Measurements from ENCODE around the gene VBP1.
"Not testable (repeated sequence)": the region's sequence is repeated elsewhere in the genome, so short reads cannot be mapped to it uniquely, and the experiment has no call there.

The VBP1 gene

DNA sequence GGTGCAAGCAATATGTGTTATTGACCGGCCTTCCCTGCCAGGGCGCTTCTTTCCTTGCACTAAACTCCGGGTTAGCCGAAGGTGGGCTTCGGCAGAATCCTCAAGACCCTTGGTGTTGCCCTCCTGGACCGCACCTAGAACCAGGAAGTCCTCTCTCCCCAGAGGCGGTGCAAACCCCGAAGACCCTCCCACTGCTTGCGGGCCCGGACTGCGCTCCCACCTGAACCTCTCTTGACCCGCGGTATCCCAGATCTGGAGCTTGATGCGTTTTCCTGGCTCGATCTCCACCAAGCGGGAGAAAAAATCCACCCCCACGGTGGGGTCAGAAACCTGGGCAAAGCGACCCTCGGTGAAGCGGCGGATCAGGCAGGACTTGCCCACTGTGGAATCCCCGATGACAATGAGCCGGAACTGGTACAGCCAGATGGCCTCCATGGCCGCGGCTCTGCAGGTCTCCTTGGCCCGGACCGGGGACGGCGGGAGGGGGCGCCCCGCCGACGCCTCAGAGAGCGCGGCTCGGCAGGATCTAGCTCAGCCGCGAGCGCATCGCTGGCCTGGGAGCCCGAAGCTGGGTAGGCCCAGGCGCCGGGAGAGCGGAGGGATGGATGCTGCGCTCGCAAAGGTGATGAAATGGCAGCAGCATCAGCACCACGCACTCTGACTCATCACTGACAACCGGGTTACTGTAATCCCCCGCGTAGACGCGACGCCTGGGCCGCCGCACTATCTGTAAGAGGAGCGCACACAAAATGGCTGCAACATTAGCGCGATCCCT lies 47.8 kb downstream of the VBP1 start, which contains the start of gene RAB39B:
Gene RAB39B (minus strand): TSS at position 638 of the 775 bp plus-strand sequence. CDS start 203 bp downstream, at position 435.
- peak; percentile 23 to 41 for DNase-seq (ENCODE audit: low read depth in 1 of 2, low spot score in 1 of 2)

DNA sequence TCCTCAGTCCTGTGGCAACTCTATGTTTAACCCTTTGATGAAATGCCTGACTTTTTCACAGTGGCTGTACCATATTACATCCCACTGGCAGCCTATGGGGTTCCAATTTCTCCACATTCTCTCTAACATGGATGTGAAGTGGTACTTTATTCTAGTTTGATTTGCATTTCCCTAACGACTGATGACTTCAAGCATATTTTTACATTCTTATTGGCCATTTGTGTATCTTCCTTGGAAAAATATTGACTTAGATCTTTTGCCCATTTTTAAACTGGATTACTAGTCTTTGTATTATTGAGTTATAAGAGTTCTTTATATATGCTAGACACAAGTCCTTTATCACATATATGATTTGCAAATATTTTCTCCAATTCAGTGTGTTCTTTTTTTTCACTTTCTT lies 50.2 kb downstream of the VBP1 start:
- no peak for DNase-seq (ENCODE audit: low read depth in 1 of 2, low spot score in 1 of 2)

DNA sequence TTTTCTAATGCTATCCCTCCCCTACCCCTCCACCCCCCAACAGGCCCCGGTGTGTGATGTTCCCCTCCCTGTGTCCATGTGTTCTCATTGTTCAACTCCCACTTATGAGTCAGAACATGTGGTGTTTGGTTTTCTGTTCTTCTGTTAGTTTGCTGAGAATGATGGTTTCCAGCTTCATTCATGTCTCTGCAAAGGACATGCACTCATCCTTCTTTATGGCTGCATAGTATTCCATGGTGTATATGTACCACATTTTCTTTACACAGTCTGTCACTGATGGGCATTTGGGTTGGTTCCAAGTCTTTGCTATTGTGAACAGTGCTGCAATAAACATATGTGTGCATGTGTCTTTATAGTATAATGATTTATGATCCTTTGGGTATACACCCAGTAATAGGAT lies 51.7 kb downstream of the VBP1 start:
- not testable (repeated sequence) for DNase-seq (ENCODE audit: low read depth in 1 of 2, low spot score in 1 of 2)

DNA sequence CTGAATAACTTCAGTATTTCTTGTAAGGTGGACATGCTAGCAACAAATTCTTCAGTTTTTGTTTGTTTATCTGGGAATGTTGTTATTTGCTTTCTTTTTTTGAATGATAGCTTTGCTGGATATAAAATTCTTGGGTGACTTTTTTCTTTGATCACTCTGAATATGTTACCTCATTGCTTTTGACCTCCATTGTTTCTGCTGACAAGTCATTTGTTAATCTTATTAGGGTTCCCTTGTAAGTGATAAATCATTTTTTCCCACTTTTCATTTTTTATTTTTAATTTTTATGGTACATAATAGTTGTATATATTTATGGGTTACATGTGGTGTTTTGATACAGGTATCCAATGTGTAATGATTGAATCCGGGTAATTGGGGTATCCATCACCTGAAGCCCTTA lies 54.7 kb downstream of the VBP1 start:
- no peak for DNase-seq (ENCODE audit: low read depth in 1 of 2, low spot score in 1 of 2)

DNA sequence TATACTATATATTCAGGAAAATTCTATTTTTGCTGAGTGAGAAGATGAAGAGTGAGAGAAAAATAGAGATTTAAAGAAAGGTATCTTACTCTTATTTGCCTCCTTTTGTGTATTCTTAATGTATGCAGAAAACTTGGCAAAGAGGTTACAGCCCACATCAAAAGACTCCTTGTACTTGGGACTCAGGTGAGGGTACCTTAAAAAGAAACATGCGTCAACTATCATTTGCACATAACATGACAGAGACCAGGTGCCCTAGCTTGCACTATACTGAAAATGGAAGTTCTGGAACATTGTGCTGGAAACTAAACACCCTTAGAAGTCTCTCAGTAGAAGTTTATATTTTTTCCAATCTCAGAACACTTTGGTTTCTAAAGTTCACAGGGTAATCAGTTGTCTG lies 63.6 kb downstream of the VBP1 start:
- no peak for DNase-seq (ENCODE audit: low read depth in 1 of 2, low spot score in 1 of 2)

All from stimulated activated CD4-positive, alpha-beta T cell treated with anti-CD3 and anti-CD28 coated beads, Interleukin-15, amount 100 ng/mL, for 1 hour (primary cell).